ENCODE measurements around the gene PRKN.

DNA sequence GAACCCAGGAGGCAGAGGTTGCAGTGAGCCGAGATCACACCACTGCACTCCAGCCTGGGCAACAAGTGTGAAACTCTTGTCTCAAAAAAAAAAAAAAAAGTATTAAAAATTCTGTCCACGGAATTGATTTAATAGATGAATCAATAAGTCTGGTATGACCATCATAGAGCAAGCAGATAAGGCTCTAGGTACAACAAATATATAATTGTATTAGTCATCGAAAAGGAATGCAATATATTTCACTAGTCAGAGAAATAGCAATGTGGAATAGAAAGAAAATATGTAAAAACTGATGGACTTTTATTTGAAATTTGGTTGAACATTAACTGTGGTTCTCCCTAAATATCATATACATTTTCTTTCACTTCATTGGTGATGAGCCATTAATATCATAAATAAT is 976.9 kb downstream of the PRKN start:
- TF ChIP-seq, protein P1, sequence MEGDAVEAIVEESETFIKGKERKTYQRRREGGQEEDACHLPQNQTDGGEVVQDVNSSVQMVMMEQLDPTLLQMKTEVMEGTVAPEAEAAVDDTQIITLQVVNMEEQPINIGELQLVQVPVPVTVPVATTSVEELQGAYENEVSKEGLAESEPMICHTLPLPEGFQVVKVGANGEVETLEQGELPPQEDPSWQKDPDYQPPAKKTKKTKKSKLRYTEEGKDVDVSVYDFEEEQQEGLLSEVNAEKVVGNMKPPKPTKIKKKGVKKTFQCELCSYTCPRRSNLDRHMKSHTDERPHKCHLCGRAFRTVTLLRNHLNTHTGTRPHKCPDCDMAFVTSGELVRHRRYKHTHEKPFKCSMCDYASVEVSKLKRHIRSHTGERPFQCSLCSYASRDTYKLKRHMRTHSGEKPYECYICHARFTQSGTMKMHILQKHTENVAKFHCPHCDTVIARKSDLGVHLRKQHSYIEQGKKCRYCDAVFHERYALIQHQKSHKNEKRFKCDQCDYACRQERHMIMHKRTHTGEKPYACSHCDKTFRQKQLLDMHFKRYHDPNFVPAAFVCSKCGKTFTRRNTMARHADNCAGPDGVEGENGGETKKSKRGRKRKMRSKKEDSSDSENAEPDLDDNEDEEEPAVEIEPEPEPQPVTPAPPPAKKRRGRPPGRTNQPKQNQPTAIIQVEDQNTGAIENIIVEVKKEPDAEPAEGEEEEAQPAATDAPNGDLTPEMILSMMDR (conservative IDR thresholded peaks at IDR 0.05), result no peak
- no peak for TF ChIP-seq ZFX (IDR thresholded peaks at IDR 0.05)

Measured in C4-2B (cell line).